ENCODE measurements around the gene SERINC5. TPM values are rescaled to one million over a fixed set of nuclear protein-coding genes. Genes with fewer than 3 reads are reported as not detected.

Gene SERINC5
- total RNA-seq, 4 donors from 2014 or later: 6.5 to 9.3 (median 8.8) TPM

DNA sequence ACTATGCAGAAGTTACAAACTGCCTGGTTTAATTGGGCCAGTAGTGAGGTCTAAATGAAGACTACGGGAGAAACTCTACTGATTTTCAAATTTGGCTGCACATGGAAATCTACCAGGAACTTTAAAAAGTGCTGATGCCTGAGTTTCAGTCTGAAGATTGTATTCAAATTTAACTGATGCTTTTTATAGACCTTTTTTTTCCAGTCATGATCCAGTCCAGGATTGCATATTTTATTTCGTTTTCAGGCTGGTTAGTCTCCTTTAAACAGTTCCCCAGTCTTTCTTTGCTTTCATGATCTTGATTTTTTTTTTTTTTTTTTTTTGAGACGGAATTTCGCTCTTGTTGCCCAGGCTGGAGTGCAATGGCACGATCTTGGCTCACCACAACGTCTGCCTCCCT is 40.3 kb upstream of the SERINC5 start:
- H3K27ac ChIP-seq: no peak overlapping the region
- H3K27me3 ChIP-seq: no peaks in the 10 kb centered on the region
- TF ChIP-seq EP300 (IDR thresholded peaks at IDR 0.05) (no peak), POLR2A (IDR thresholded peaks at IDR 0.05) (no peak), POLR2AphosphoS5 (IDR thresholded peaks at IDR 0.05) (no peak)
- TF ChIP-seq, protein P1, sequence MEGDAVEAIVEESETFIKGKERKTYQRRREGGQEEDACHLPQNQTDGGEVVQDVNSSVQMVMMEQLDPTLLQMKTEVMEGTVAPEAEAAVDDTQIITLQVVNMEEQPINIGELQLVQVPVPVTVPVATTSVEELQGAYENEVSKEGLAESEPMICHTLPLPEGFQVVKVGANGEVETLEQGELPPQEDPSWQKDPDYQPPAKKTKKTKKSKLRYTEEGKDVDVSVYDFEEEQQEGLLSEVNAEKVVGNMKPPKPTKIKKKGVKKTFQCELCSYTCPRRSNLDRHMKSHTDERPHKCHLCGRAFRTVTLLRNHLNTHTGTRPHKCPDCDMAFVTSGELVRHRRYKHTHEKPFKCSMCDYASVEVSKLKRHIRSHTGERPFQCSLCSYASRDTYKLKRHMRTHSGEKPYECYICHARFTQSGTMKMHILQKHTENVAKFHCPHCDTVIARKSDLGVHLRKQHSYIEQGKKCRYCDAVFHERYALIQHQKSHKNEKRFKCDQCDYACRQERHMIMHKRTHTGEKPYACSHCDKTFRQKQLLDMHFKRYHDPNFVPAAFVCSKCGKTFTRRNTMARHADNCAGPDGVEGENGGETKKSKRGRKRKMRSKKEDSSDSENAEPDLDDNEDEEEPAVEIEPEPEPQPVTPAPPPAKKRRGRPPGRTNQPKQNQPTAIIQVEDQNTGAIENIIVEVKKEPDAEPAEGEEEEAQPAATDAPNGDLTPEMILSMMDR (IDR thresholded peaks at IDR 0.05): no peak

GRCh38 chr5:80291761-80292160 is 35.9 kb upstream of the SERINC5 start:
- ATAC-seq: no peak
- WGBS, 2 donors (ENCODE audit: low coverage in 1 of 2): 73 to 76% methylated on average over 8 of the region's 8 CpGs
- H3K27ac ChIP-seq: no peak overlapping the region

More for the DNA sequence above, 40.3 kb upstream of the SERINC5 start:
- no peaks in the 10 kb centered on the region for H3K4me1 ChIP-seq
- no peak for ATAC-seq
- no peaks in the 10 kb centered on the region for H3K9me3 ChIP-seq
- WGBS, 2 donors (ENCODE audit: low coverage in 1 of 2): 23 to 60% methylated on average over 2 to 5 of the region's 6 CpGs
- no peaks in the 10 kb centered on the region for H3K36me3 ChIP-seq
- no peak overlapping the region for H3K4me3 ChIP-seq

DNA sequence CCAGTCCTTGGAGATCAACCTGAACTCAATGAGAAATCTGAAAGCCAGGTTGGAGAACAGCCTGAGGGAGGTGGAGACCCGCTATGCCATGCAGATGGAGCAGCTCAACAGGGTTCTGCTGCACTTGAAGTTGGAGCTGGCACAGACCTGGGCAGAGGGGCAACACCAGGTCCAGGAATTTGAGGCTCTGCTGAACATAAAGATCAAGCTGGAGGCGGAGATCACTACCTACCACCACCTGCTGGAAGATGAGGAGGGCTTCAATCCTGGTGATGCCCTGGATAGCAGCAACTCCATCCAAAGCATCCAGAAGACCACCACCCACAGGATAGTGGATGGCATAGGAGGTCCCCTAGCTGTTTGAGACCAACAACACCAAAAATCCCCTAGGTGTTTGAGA is 33.5 kb upstream of the SERINC5 start:
- ATAC-seq: no peak
- Histone ChIP-seq H3K27me3 (no peaks in the 10 kb centered on the region), H3K4me1 (no peaks in the 10 kb centered on the region), H3K9me3 (no peaks in the 10 kb centered on the region), H3K36me3 (no peaks in the 10 kb centered on the region), H3K27ac (no peak overlapping the region), H3K4me3 (no peak overlapping the region)
- no peak for TF ChIP-seq POLR2A (IDR thresholded peaks at IDR 0.05)
- TF ChIP-seq, protein P1 (IDR thresholded peaks at IDR 0.05): no peak
- no peak for TF ChIP-seq EP300 (IDR thresholded peaks at IDR 0.05)
- no peak for TF ChIP-seq POLR2AphosphoS5 (IDR thresholded peaks at IDR 0.05)
- 100% methylated on average over 1 of the region's 2 CpGs; no CpG with 5 or more reads in 1 of the 2 donors for WGBS, 2 donors (ENCODE audit: low coverage in 1 of 2)

More at GRCh38 chr5:80291761-80292160, 35.9 kb upstream of the SERINC5 start:
- no peaks in the 10 kb centered on the region for H3K4me1 ChIP-seq
- TF ChIP-seq POLR2AphosphoS5 (IDR thresholded peaks at IDR 0.05): no peak
- no peak for TF ChIP-seq EP300 (IDR thresholded peaks at IDR 0.05)
- TF ChIP-seq, protein P1 (IDR thresholded peaks at IDR 0.05): no peak
- TF ChIP-seq POLR2A (IDR thresholded peaks at IDR 0.05): no peak
- H3K9me3 ChIP-seq: no peaks in the 10 kb centered on the region
- H3K4me3 ChIP-seq: no peak overlapping the region
- no peaks in the 10 kb centered on the region for H3K27me3 ChIP-seq
- no peaks in the 10 kb centered on the region for H3K36me3 ChIP-seq

GRCh38 chr5:80288177-80288576 is 32.3 kb upstream of the SERINC5 start:
- TF ChIP-seq, protein P1 (IDR thresholded peaks at IDR 0.05): no peak
- no peak for TF ChIP-seq EP300 (IDR thresholded peaks at IDR 0.05)
- no peak for TF ChIP-seq POLR2A (IDR thresholded peaks at IDR 0.05)
- no peak for TF ChIP-seq POLR2AphosphoS5 (IDR thresholded peaks at IDR 0.05)
- 61 to 100% methylated on average over 1 to 2 of the region's 2 CpGs for WGBS, 2 donors (ENCODE audit: low coverage in 1 of 2)
- H3K27me3 ChIP-seq: no peaks in the 10 kb centered on the region
- no peak for ATAC-seq
- no peaks in the 10 kb centered on the region for H3K36me3 ChIP-seq
- H3K4me3 ChIP-seq: no peak overlapping the region
- no peaks in the 10 kb centered on the region for H3K9me3 ChIP-seq
- H3K27ac ChIP-seq: no peak overlapping the region
- H3K4me1 ChIP-seq: no peaks in the 10 kb centered on the region

GRCh38 chr5:80284720-80285119 is 28.9 kb upstream of the SERINC5 start:
- no peak for ATAC-seq
- WGBS, 2 donors (ENCODE audit: low coverage in 1 of 2): 60 to 68% methylated on average over 1 to 2 of the region's 2 CpGs

More at GRCh38 chr5:80284720-80285119, 28.9 kb upstream of the SERINC5 start:
- no peak overlapping the region for H3K4me3 ChIP-seq
- no peaks in the 10 kb centered on the region for H3K36me3 ChIP-seq
- no peaks in the 10 kb centered on the region for H3K27me3 ChIP-seq
- no peaks in the 10 kb centered on the region for H3K9me3 ChIP-seq
- no peak overlapping the region for H3K27ac ChIP-seq
- H3K4me1 ChIP-seq: no peaks in the 10 kb centered on the region
- TF ChIP-seq, protein P1 (IDR thresholded peaks at IDR 0.05): no peak
- no peak for TF ChIP-seq POLR2A (IDR thresholded peaks at IDR 0.05)
- no peak for TF ChIP-seq POLR2AphosphoS5 (IDR thresholded peaks at IDR 0.05)
- TF ChIP-seq EP300 (IDR thresholded peaks at IDR 0.05): no peak

Measured in gastroesophageal sphincter (tissue), 4 donors.